B cell (primary cell): Measurements from ENCODE around the gene WDR86. TPM values are rescaled to one million over a fixed set of nuclear protein-coding genes. Genes with fewer than 3 reads are reported as not detected.

Experiments
- ATAC-seq: fragments of 200-7000 bp; cut with Tn5 transposase; one replicate; pipeline ENCODE4 v1.10.0; 2021; ENCODE audit warnings: low read depth, mild to moderate bottlenecking, moderate number of reproducible peaks, moderate library complexity
- CTCF ChIA-PET: fragments of 350-600 bp; sonication (Branson Sonifier 250); formaldehyde crosslinking; loops from one replicate; lab custom pipeline; 2021; ENCODE audit warnings: antibody characterized with exemption, inconsistent platforms; lab: Charles Lee
- POLR2A ChIA-PET: fragments of 350-600 bp; sonication (Branson Sonifier 250); formaldehyde crosslinking; loops from one replicate; lab custom pipeline; 2021; ENCODE audit warnings: antibody characterized with exemption; lab: Charles Lee
- DNase-seq: peaks from one replicate; pipeline ENCODE4 v3.0.0; 2013
- H2AFZ ChIP-seq: 2 replicates; pipeline ENCODE4 v1.6.1; 2012; ENCODE audit warnings: mild to moderate bottlenecking, low read depth, low read length; ENCODE audit not compliant: insufficient read depth, poor library complexity, severe bottlenecking
- H3K27ac ChIP-seq, 2 donors: 1 replicate in 1 of 2; 2 replicates in 1 of 2; pipeline ENCODE4 v1.5.1; 2012 to 2013; ENCODE audit warnings: low read length in 2 of 2, mild to moderate bottlenecking in 2 of 2, moderate library complexity in 1 of 2
- H3K27me3 ChIP-seq, 4 experiments: fragments of 200-600 bp in 1 of 4; sonication (generic) in 1 of 4; replicated peaks in 1 of 4; 1 replicate in 2 of 4; 2 replicates in 2 of 4; pipeline versions ENCODE4 v1.6.1 to v1.7.0; 2013 to 2016; ENCODE audit warnings: low read length in 3 of 4, mild to moderate bottlenecking in 2 of 4, mixed read lengths in 1 of 4, moderate library complexity in 1 of 4; ENCODE audit not compliant: insufficient read depth in 4 of 4, control insufficient read depth in 3 of 4; ENCODE audit errors: control extremely low read depth in 1 of 4
- H3K36me3 ChIP-seq, 2 experiments: replicated peaks in 1 of 2; 1 replicate in 1 of 2; 2 replicates in 1 of 2; pipeline versions ENCODE4 v1.6.1 to v1.7.1; 2013; ENCODE audit warnings: low read length in 1 of 2; ENCODE audit not compliant: insufficient read depth in 2 of 2, control insufficient read depth in 1 of 2; ENCODE audit errors: control extremely low read depth in 1 of 2, extremely low read depth in 1 of 2
- H3K4me1 ChIP-seq, 2 donors: fragments of 200-600 bp in 1 of 2; sonication (generic) in 1 of 2; 1 replicate in 1 of 2; 2 replicates in 1 of 2; pipeline versions ENCODE4 v1.5.1 to v1.6.1; 2013 to 2017; ENCODE audit warnings: low read length in 2 of 2; ENCODE audit not compliant: control insufficient read depth in 2 of 2, insufficient read depth in 2 of 2
- H3K4me2 ChIP-seq: replicated peaks from 2 replicates; pipeline ENCODE3; 2012; ENCODE audit warnings: mild to moderate bottlenecking, low read depth, low read length; ENCODE audit not compliant: poor library complexity, severe bottlenecking
- H3K4me3 ChIP-seq, 5 experiments: fragments of 200-600 bp in 1 of 5; sonication (generic) in 1 of 5; 1 replicate in 3 of 5; 2 replicates in 2 of 5; pipeline versions ENCODE4 v1.5.1 to v1.7.0; 2011 to 2016; ENCODE audit warnings: low read length in 4 of 5, mild to moderate bottlenecking in 4 of 5, low read depth in 2 of 5, control low read depth in 1 of 5, moderate library complexity in 1 of 5; ENCODE audit not compliant: insufficient read depth in 1 of 5; ENCODE audit errors: control extremely low read depth in 1 of 5, extremely low read depth in 1 of 5
- H3K79me2 ChIP-seq: fragments of 200-600 bp; sonication (generic); one replicate; pipeline ENCODE4 v1.6.0; 2016; ENCODE audit warnings: low read length; ENCODE audit not compliant: control insufficient read depth, insufficient read depth
- H3K9ac ChIP-seq: fragments of 200-600 bp; sonication (generic); 2 replicates; pipeline ENCODE4 v1.6.1; 2017; ENCODE audit warnings: mild to moderate bottlenecking, low read length, moderate library complexity
- H3K9me3 ChIP-seq, 3 donors: one replicate each; pipeline versions ENCODE4 v1.6.1 to v1.7.1; 2013; ENCODE audit warnings: low read length in 2 of 3; ENCODE audit not compliant: control insufficient read depth in 2 of 3, insufficient read depth in 1 of 3; ENCODE audit errors: control extremely low read depth in 1 of 3
- H4K20me1 ChIP-seq: 2 replicates; pipeline ENCODE4 v1.6.0; 2012; ENCODE audit warnings: mild to moderate bottlenecking, low read length; ENCODE audit not compliant: insufficient read depth, control insufficient read depth, poor library complexity, severe bottlenecking
- H3K27ac Mint-ChIP-seq: one replicate; pipeline ENCODE4 v1.8.0; 2021; ENCODE audit warnings: mixed read lengths
- H3K27me3 Mint-ChIP-seq: one replicate; pipeline ENCODE4 v1.8.0; 2021; ENCODE audit warnings: mixed read lengths
- H3K4me1 Mint-ChIP-seq: one replicate; pipeline ENCODE4 v1.8.0; 2021; ENCODE audit warnings: mixed read lengths
- H3K4me3 Mint-ChIP-seq: one replicate; pipeline ENCODE4 v1.8.0; 2021; ENCODE audit warnings: mixed read lengths
- H3K9me3 Mint-ChIP-seq: one replicate; pipeline ENCODE4 v1.8.0; 2022; ENCODE audit warnings: mixed read lengths; ENCODE audit not compliant: insufficient read depth
- CTCF ChIP-seq: fragments of 200-600 bp; IDR thresholded peaks from one replicate; pipeline ENCODE4 v1.8.0; 2022; ENCODE audit warnings: antibody characterized with exemption, mild to moderate bottlenecking
- EZH2 ChIP-seq: IDR thresholded peaks from 2 replicates; pipeline ENCODE4 v1.6.1; 2012; ENCODE audit warnings: borderline replicate concordance, low read depth, mild to moderate bottlenecking, moderate library complexity, low read length; ENCODE audit not compliant: insufficient read depth, poor library complexity, severe bottlenecking
- WGBS: methylation state at CpG from one replicate; pipeline ENCODE4 v1.1.5; 2013; ENCODE audit warnings: missing lambda C conversion rate; ENCODE audit not compliant: insufficient coverage; 5-methylcytosine and 5-hydroxymethylcytosine counted together
- intact Hi-C: fragments of 100-400 bp; cut with micrococcal nuclease; formaldehyde crosslinking; loops from one replicate; pipeline ENCODE4 v1.10.0; 2022
- polyA plus RNA-seq: library from polyadenylated mRNA; depleted of rRNA; stranded (reverse); fragments of >200 nt; gene quantifications from 2 replicates; pipeline ENCODE4 v1.2.3, GENCODE V29; 2012
- total RNA-seq, 2 donors: library from RNA; stranded (reverse); fragments of 120-200 nt in 1 of 2; gene quantifications; 1 replicate in 1 of 2; 2 replicates in 1 of 2; pipeline versions ENCODE4 v1.2.3 to v1.2.4, GENCODE V29; 2013 to 2022

WDR86 gene
- total and polyA plus RNA-seq, 2 donors (not counting 1 experiment from before 2014, with no cell fraction given) = 1.4 to 1.5 TPM

- CTCF ChIA-PET = no interaction called here
These were observed 17.8 kb downstream of the WDR86 start for GRCh38 chr7:151392002-151392401.

GRCh38 chr7:151391358-151391730, 18.5 kb downstream of the WDR86 start:
- Histone ChIP-seq H2AFZ (no peak overlapping the region), H4K20me1 (no peaks in the 10 kb centered on the region), H3K27ac (no peak overlapping the region), H3K36me3 (no peaks in the 10 kb centered on the region), H3K27me3 (peaks cover 0 to 9% (median 0%) of the 10 kb centered on the region in 4 experiments), H3K4me3 (no peak overlapping the region), H3K4me1 (no peaks in the 10 kb centered on the region), H3K9me3 (no peaks in the 10 kb centered on the region), H3K4me2 (no peak overlapping the region), H3K79me2 (no peaks in the 10 kb centered on the region), H3K9ac (no peak overlapping the region)
- intact Hi-C loops = no loop called here
- 95% methylated on average over 6 of the region's 9 CpGs for WGBS
- Mint-ChIP-seq H3K4me3 (no peak overlapping the region), H3K4me1 (no peaks in the 10 kb centered on the region), H3K9me3 (no peaks in the 10 kb centered on the region), H3K27me3 (peaks cover 25% of the 10 kb centered on the region), H3K27ac (no peak overlapping the region)
- ChIA-PET CTCF (no interaction called here), POLR2A (no interaction called here)
- DNase-seq (no peak), ATAC-seq (no peak)
- no peak for TF ChIP-seq CTCF
- no peak for TF ChIP-seq EZH2

More at GRCh38 chr7:151392002-151392401, 17.8 kb downstream of the WDR86 start:
- H3K27me3 Mint-ChIP-seq = peaks cover 25% of the 10 kb centered on the region
- Histone ChIP-seq H3K79me2 (no peaks in the 10 kb centered on the region), H3K4me3 (no peak overlapping the region), H3K27ac (no peak overlapping the region), H3K4me1 (no peaks in the 10 kb centered on the region), H3K36me3 (no peaks in the 10 kb centered on the region), H3K9me3 (peaks cover 0 to 6% (median 0%) of the 10 kb centered on the region in 3 donors), H4K20me1 (no peaks in the 10 kb centered on the region), H3K4me2 (no peak overlapping the region), H3K27me3 (peaks cover 0 to 9% (median 0%) of the 10 kb centered on the region in 4 experiments), H2AFZ (no peak overlapping the region), H3K9ac (no peak overlapping the region)
- intact Hi-C loops = no loop called here
- TF ChIP-seq CTCF (no peak), EZH2 (no peak)
- no peaks in the 10 kb centered on the region for H3K4me1 Mint-ChIP-seq
- no peak for ATAC-seq
- no peak overlapping the region for H3K4me3 Mint-ChIP-seq
- DNase-seq = no peak
- no peak overlapping the region for H3K27ac Mint-ChIP-seq
- POLR2A ChIA-PET = no interaction called here
- WGBS = 92% methylated on average over 7 of the region's 8 CpGs
- no peaks in the 10 kb centered on the region for H3K9me3 Mint-ChIP-seq
